Measurements from ENCODE around the gene MED29. TPM values are rescaled to one million over a fixed set of nuclear protein-coding genes. Genes with fewer than 3 reads are reported as not detected.

Gene MED29
- total and polyA plus RNA-seq, 2 of the 13 experiments (the other 11 are each of a cell fraction or from before 2014, with no cell fraction given), result 14.0 to 19.7 TPM

GRCh38 chr19:39428283-39429112 is 37.3 kb downstream of the MED29 start (continued):
- TF ChIP-seq GPN1 (CRISPR knock-in tag; IDR thresholded peaks at IDR 0.05; ENCODE audit: borderline replicate concordance) (no peak), SYNCRIP (IDR thresholded peaks at IDR 0.05; ENCODE audit: insufficient read depth, low read depth, low read length) (no peak), MED13 (CRISPR knock-in tag; IDR thresholded peaks at IDR 0.05) (no peak), HNF4G (IDR thresholded peaks at IDR 0.05; ENCODE audit: borderline replicate concordance, low read depth, low read length) (no peak), HNF4G (CRISPR knock-in tag; IDR thresholded peaks at IDR 0.05; ENCODE audit: borderline replicate concordance, low read depth) (no peak), ZSCAN9 (CRISPR knock-in tag; IDR thresholded peaks at IDR 0.05; ENCODE audit: borderline replicate concordance) (peak; percentile 28; the same call in 1 of the 2 replicates), KLF16 (CRISPR knock-in tag; IDR thresholded peaks at IDR 0.05) (no peak), RXRB (CRISPR knock-in tag; IDR thresholded peaks at IDR 0.05; ENCODE audit: borderline replicate concordance) (no peak; the same call in none of the 2 replicates), FIP1L1 (IDR thresholded peaks at IDR 0.05; ENCODE audit: borderline replicate concordance, insufficient read depth, low read depth, low read length) (no peak), ZBTB8A (CRISPR knock-in tag; IDR thresholded peaks at IDR 0.05; ENCODE audit: borderline replicate concordance, low read depth) (no peak), ZSCAN5A (CRISPR knock-in tag; IDR thresholded peaks at IDR 0.05; ENCODE audit: borderline replicate concordance) (no peak), THYN1 (CRISPR knock-in tag; IDR thresholded peaks at IDR 0.05; ENCODE audit: borderline replicate concordance, low read depth) (no peak), IRX3 (CRISPR knock-in tag; IDR thresholded peaks at IDR 0.05; ENCODE audit: borderline replicate concordance, low read depth) (no peak), RBM39 (IDR thresholded peaks at IDR 0.05; ENCODE audit: low read depth, low read length, poor library complexity, severe bottlenecking) (peak; percentile 40), PHF8 (CRISPR knock-in tag; IDR thresholded peaks at IDR 0.05) (peak; percentile 54; the same call in 1 of the 2 replicates), SMYD3 (CRISPR knock-in tag; IDR thresholded peaks at IDR 0.05) (no peak), ZNF10 (CRISPR knock-in tag; IDR thresholded peaks at IDR 0.05; ENCODE audit: borderline replicate concordance, low read depth) (no peak), ZNF331 (CRISPR knock-in tag; IDR thresholded peaks at IDR 0.05) (peak; percentile 49; the same call in 1 of the 2 replicates), AHR (CRISPR knock-in tag; IDR thresholded peaks at IDR 0.05) (no peak), RNF219 (CRISPR knock-in tag; IDR thresholded peaks at IDR 0.05) (0 out of 2 replicates have a peak, but pooled peaks have one; percentile 40), ZNF747 (CRISPR knock-in tag; IDR thresholded peaks at IDR 0.05; ENCODE audit: borderline replicate concordance) (no peak), ATF2 (CRISPR knock-in tag; IDR thresholded peaks at IDR 0.05) (peak; percentile 37; the same call in 1 of the 2 replicates)

Measured in HepG2 (cell line).